SHP77 (cell line): ENCODE measurements around the gene EAPP.
"Not testable (repeated sequence)": the region's sequence is repeated elsewhere in the genome, so short reads cannot be mapped to it uniquely, and the experiment has no call there.

ENCODE experiments used
- DNase-seq, 2 experiments: peaks; one replicate each; lab custom pipeline; 2025; lab: John Stamatoyannopoulos, UW

The EAPP gene

GRCh38 chr14:34539407-34540180 lies at the start of gene EAPP:
Gene EAPP (minus strand): TSS chr14:34539701. CDS start chr14:34539628, 73 bp downstream.
- DNase-seq: no peak

GRCh38 chr14:34583525-34583924 lies 44.0 kb upstream of the EAPP start:
- DNase-seq: no peak

GRCh38 chr14:34582117-34582680 lies 42.7 kb upstream of the EAPP start:
- no peak for DNase-seq

- DNase-seq: no peak
These were observed 40.9 kb upstream of the EAPP start for GRCh38 chr14:34580381-34580780.

- no peak for DNase-seq
These were observed 32.3 kb upstream of the EAPP start for GRCh38 chr14:34571771-34572170.

GRCh38 chr14:34569750-34570149 lies 30.2 kb upstream of the EAPP start:
- no peak for DNase-seq

- DNase-seq: no peak
These were observed 29.3 kb upstream of the EAPP start for GRCh38 chr14:34568803-34569202.

- no peak for DNase-seq
These were observed 23.3 kb upstream of the EAPP start for GRCh38 chr14:34562776-34563150.

GRCh38 chr14:34562037-34562775 lies 22.7 kb upstream of the EAPP start:
- DNase-seq: not testable (repeated sequence)

GRCh38 chr14:34556498-34556829 lies 17.0 kb upstream of the EAPP start:
- DNase-seq: not testable (repeated sequence)

GRCh38 chr14:34555583-34556497 lies 16.3 kb upstream of the EAPP start:
- not testable (repeated sequence) for DNase-seq

GRCh38 chr14:34554540-34555250 lies 15.2 kb upstream of the EAPP start:
- DNase-seq: no peak

GRCh38 chr14:34549276-34549966 lies 9.9 kb upstream of the EAPP start:
- not testable (repeated sequence) for DNase-seq

- no peak for DNase-seq
These were observed 9.0 kb upstream of the EAPP start for GRCh38 chr14:34548472-34548981.

GRCh38 chr14:34547136-34547520 lies 7.6 kb upstream of the EAPP start:
- DNase-seq: not testable (repeated sequence)

GRCh38 chr14:34546272-34547135 lies 7.0 kb upstream of the EAPP start:
- not testable (repeated sequence) for DNase-seq

GRCh38 chr14:34540181-34541059 lies 919 bp upstream of the EAPP start:
- DNase-seq: not testable (repeated sequence)

- DNase-seq: no peak
These were observed 562 bp downstream of the EAPP start for GRCh38 chr14:34538871-34539406.
